Measurements from ENCODE around the gene ATP6AP1. TPM values are rescaled to one million over a fixed set of nuclear protein-coding genes. Genes with fewer than 3 reads are reported as not detected.

The ATP6AP1 gene
- total and polyA plus RNA-seq, 2 donors (not counting 3 experiments of a cell fraction or from before 2014, with no cell fraction given) = 145 to 322 TPM

DNA sequence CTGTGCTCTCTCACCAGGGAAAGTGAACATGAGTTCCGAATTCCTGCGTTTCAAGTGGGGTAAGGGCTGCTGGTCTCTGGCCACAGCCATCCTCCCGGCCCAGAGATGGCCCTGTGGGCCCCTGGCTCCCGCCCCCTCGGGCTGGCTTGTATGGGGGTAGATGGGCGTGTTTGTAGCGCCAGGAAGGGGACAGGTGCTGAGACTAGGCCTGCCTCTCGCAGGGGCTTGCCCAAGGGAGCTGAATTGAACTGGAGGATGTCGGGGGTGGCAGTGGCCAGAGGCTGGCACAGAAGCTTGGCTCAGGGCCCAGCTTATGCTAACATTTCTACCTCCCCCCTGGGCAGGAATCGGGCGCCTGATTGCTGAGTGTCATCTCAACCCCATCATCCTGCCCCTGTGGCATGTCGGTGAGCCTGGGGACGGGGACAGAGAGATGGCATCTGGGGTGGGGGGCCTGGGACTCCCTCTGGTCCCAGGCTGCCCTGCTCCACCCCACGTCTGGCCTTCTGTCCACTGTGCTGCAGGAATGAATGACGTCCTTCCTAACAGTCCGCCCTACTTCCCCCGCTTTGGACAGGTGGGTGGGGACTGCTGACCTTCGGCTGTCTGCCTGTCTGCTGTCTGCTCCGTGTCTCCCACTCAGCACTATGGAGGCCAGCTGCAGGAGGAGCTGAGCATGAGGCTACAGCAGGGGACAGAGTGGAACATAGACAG is 8.6 kb upstream of the ATP6AP1 start:
- BruUV-seq (replicated peaks) = no TSS peak
- Histone ChIP-seq H2AFZ (ENCODE audit: low read depth, low read length) (no peak overlapping the region), H3K4me2 (ENCODE audit: insufficient read depth, low read length) (no peak overlapping the region), H3K9me3 (replicated peaks; ENCODE audit: control insufficient read depth, insufficient read depth, low read length) (no peaks in the 10 kb centered on the region), H4K20me1 (replicated peaks; ENCODE audit: control insufficient read depth, extremely low read depth, insufficient read depth, low read length) (no peaks in the 10 kb centered on the region), H3K4me3 (replicated peaks in 1 of 3; ENCODE audit: insufficient read depth in 1 of 3, low read depth in 1 of 3, low read length in 3 of 3) (no peak overlapping the region), H3K27me3 (ENCODE audit: control insufficient read depth in 2 of 2, insufficient read depth in 2 of 2, low read length in 2 of 2) (no peaks in the 10 kb centered on the region), H3K4me1 (ENCODE audit: control insufficient read depth, extremely low read depth, insufficient read depth, low read length) (peaks cover 6% of the 10 kb centered on the region), H3K79me2 (ENCODE audit: control insufficient read depth, insufficient read depth, low read length) (no peaks in the 10 kb centered on the region), H3K36me3 (ENCODE audit: control insufficient read depth in 2 of 2, extremely low read depth in 1 of 2, insufficient read depth in 2 of 2, low read length in 2 of 2) (no peaks in the 10 kb centered on the region), H3K27ac (ENCODE audit: insufficient read depth, low read depth, low read length) (no peak overlapping the region), H3K9ac (replicated peaks; ENCODE audit: extremely low read depth, insufficient read depth, low read length) (no peak overlapping the region), H3K9me1 (replicated peaks; ENCODE audit: control insufficient read depth, extremely low read depth, insufficient read depth, low read length) (no peaks in the 10 kb centered on the region)
- ChIA-PET POLR2A (no interaction called here), CTCF (no interaction called here)
- no peak for FAIRE-seq
- dilution Hi-C loops (cut with MboI; ENCODE audit: extremely low pct_ligation_motif_present, low sequenced_read_pairs) = no loop called here
- TF ChIP-seq, protein P1, sequence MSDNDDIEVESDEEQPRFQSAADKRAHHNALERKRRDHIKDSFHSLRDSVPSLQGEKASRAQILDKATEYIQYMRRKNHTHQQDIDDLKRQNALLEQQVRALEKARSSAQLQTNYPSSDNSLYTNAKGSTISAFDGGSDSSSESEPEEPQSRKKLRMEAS (IDR thresholded peaks at IDR 0.05; ENCODE audit: insufficient read depth, insufficient read length) = no peak
- intact Hi-C loops (cut with micrococcal nuclease) = no loop called here
- DNase-seq (ENCODE audit: low read depth, low spot score) = no peak

DNA sequence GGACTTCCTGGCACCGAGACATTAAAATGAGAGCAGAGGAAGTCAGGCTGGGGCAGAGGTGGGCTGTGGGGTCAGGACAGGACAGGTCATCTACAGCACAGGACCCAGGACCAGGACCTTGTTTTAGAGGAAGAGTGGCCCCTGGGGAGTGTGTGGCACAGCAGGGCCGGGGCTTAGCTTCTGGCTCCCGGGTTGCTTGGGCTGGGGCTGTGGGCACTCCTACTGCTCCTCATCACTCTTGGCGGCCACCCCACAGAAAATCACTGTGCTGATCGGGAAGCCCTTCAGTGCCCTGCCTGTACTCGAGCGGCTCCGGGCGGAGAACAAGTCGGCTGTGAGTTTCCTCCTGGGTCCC is 8.1 kb upstream of the ATP6AP1 start:
- ChIA-PET CTCF (no interaction called here), POLR2A (no interaction called here)
- no peaks in the 10 kb centered on the region for H3K9me3 ChIP-seq (replicated peaks; ENCODE audit: control insufficient read depth, insufficient read depth, low read length)
- FAIRE-seq = no peak
- TF ChIP-seq EZH2 (IDR thresholded peaks at IDR 0.05; ENCODE audit: borderline replicate concordance, low read depth, low read length, severe bottlenecking) (no peak), POLR2AphosphoS5 (IDR thresholded peaks at IDR 0.05; ENCODE audit: insufficient read depth, low read depth, low read length) (no peak), FOS (IDR thresholded peaks at IDR 0.05; ENCODE audit: borderline replicate concordance, insufficient read depth, low read length) (no peak), JUN (IDR thresholded peaks at IDR 0.05; ENCODE audit: borderline replicate concordance, insufficient read depth, insufficient read length, low read depth) (no peak), GATA2 (IDR thresholded peaks at IDR 0.05; ENCODE audit: insufficient read depth, insufficient read length, low read depth, low read length) (no peak), MYC (IDR thresholded peaks at IDR 0.05; ENCODE audit: low read depth, low read length) (no peak)
- TF ChIP-seq, protein P2, sequence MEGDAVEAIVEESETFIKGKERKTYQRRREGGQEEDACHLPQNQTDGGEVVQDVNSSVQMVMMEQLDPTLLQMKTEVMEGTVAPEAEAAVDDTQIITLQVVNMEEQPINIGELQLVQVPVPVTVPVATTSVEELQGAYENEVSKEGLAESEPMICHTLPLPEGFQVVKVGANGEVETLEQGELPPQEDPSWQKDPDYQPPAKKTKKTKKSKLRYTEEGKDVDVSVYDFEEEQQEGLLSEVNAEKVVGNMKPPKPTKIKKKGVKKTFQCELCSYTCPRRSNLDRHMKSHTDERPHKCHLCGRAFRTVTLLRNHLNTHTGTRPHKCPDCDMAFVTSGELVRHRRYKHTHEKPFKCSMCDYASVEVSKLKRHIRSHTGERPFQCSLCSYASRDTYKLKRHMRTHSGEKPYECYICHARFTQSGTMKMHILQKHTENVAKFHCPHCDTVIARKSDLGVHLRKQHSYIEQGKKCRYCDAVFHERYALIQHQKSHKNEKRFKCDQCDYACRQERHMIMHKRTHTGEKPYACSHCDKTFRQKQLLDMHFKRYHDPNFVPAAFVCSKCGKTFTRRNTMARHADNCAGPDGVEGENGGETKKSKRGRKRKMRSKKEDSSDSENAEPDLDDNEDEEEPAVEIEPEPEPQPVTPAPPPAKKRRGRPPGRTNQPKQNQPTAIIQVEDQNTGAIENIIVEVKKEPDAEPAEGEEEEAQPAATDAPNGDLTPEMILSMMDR (IDR thresholded peaks at IDR 0.05; ENCODE audit: extremely low read depth in 1 of 2, insufficient read depth in 1 of 2, low read depth in 1 of 2, low read length in 2 of 2) = no peak
- TF ChIP-seq, protein P1 (IDR thresholded peaks at IDR 0.05; ENCODE audit: insufficient read depth, insufficient read length) = no peak
- peaks cover 6% of the 10 kb centered on the region for H3K4me1 ChIP-seq (ENCODE audit: control insufficient read depth, extremely low read depth, insufficient read depth, low read length)
- H3K9ac ChIP-seq (replicated peaks; ENCODE audit: extremely low read depth, insufficient read depth, low read length) = no peak overlapping the region
- DNase-seq (ENCODE audit: low read depth, low spot score) = no peak
- H2AFZ ChIP-seq (ENCODE audit: low read depth, low read length) = no peak overlapping the region
- intact Hi-C loops (cut with micrococcal nuclease) = no loop called here
- dilution Hi-C loops (cut with MboI; ENCODE audit: extremely low pct_ligation_motif_present, low sequenced_read_pairs) = no loop called here
- no peaks in the 10 kb centered on the region for H4K20me1 ChIP-seq (replicated peaks; ENCODE audit: control insufficient read depth, extremely low read depth, insufficient read depth, low read length)
- no peaks in the 10 kb centered on the region for H3K36me3 ChIP-seq (ENCODE audit: control insufficient read depth in 2 of 2, extremely low read depth in 1 of 2, insufficient read depth in 2 of 2, low read length in 2 of 2)
- H3K27ac ChIP-seq (ENCODE audit: insufficient read depth, low read depth, low read length) = no peak overlapping the region
- no peaks in the 10 kb centered on the region for H3K27me3 ChIP-seq (ENCODE audit: control insufficient read depth in 2 of 2, insufficient read depth in 2 of 2, low read length in 2 of 2)
- H3K4me3 ChIP-seq (replicated peaks in 1 of 3; ENCODE audit: insufficient read depth in 1 of 3, low read depth in 1 of 3, low read length in 3 of 3) = no peak overlapping the region
- H3K9me1 ChIP-seq (replicated peaks; ENCODE audit: control insufficient read depth, extremely low read depth, insufficient read depth, low read length) = no peaks in the 10 kb centered on the region
- BruUV-seq (replicated peaks) = no TSS peak
- no peaks in the 10 kb centered on the region for H3K79me2 ChIP-seq (ENCODE audit: control insufficient read depth, insufficient read depth, low read length)
- H3K4me2 ChIP-seq (ENCODE audit: insufficient read depth, low read length) = no peak overlapping the region
